Heart right ventricle (tissue), 16 donors: Measurements from ENCODE around the gene BRMS1. TPM values are rescaled to one million over a fixed set of nuclear protein-coding genes. Genes with fewer than 3 reads are reported as not detected.
"Not testable (repeated sequence)": the region's sequence is repeated elsewhere in the genome, so short reads cannot be mapped to it uniquely, and the experiment has no call there.

ENCODE experiments used
- ATAC-seq, 8 donors: fragments of 200-7000 bp; cut with Tn5 transposase; one replicate each; pipeline ENCODE4 v1.9.1; 2020; ENCODE audit warnings: mild to moderate bottlenecking in 8 of 8, moderate library complexity in 8 of 8, moderate number of reproducible peaks in 1 of 8
- DNase-seq, 2 donors: peaks; one replicate each; pipeline ENCODE4 v3.0.0-alpha.2; 2020
- H3K27ac ChIP-seq, 10 donors: fragments of 200-600 bp; sonication (generic) in 2 of 10; one replicate each; pipeline versions ENCODE4 v1.5.0 to v1.8.0; 2020 to 2022; ENCODE audit warnings: mild to moderate bottlenecking in 3 of 10
- H3K27me3 ChIP-seq, 7 donors: fragments of 200-600 bp; one replicate each; pipeline ENCODE4 v1.8.0; 2021 to 2022; ENCODE audit warnings: mild to moderate bottlenecking in 2 of 7
- H3K36me3 ChIP-seq, 9 donors: fragments of 200-600 bp; sonication (generic) in 1 of 9; one replicate each; pipeline versions ENCODE4 v1.5.0 to v1.8.0; 2020 to 2022; ENCODE audit warnings: mild to moderate bottlenecking in 2 of 9
- H3K4me1 ChIP-seq, 9 donors: fragments of 200-600 bp; sonication (generic) in 1 of 9; one replicate each; pipeline versions ENCODE4 v1.5.0 to v1.8.0; 2020 to 2022; ENCODE audit warnings: mild to moderate bottlenecking in 4 of 9
- H3K4me3 ChIP-seq, 10 donors: fragments of 200-600 bp; sonication (generic) in 2 of 10; one replicate each; pipeline versions ENCODE4 v1.5.0 to v1.8.0; 2020 to 2022; ENCODE audit warnings: mild to moderate bottlenecking in 7 of 10, moderate library complexity in 2 of 10
- H3K9me3 ChIP-seq, 11 donors: fragments of 200-600 bp in 10 of 11; sonication (generic) in 2 of 11; one replicate each; pipeline versions ENCODE4 v1.5.0 to v1.8.0; 2013 to 2022; ENCODE audit warnings: mild to moderate bottlenecking in 2 of 11, control low read depth in 1 of 11, moderate library complexity in 1 of 11
- WGBS, 2 donors: extraction: QIAGEN DNeasy Blood & Tissue Kit; methylation state at CpG; one replicate each; pipeline ENCODE4 v1.1.7; 2013; ENCODE audit warnings: inconsistent platforms in 1 of 2; 5-methylcytosine and 5-hydroxymethylcytosine counted together
- intact Hi-C, 10 donors: fragments of 100-400 bp; cut with DNase I; formaldehyde crosslinking; loops; one replicate each; pipeline versions ENCODE4 v1.11.1 to v1.14.2; 2022
- polyA plus RNA-seq, 2 donors: library from polyadenylated mRNA; stranded (reverse); fragments of 200-250 nt; gene quantifications; one replicate each; pipeline ENCODE4 v1.2.3, GENCODE V29; 2013
- total RNA-seq, 10 donors: library from RNA; stranded (reverse); fragmentation: NEBNext Ultra II Directional in 3 of 10; extraction: Animal tissue kit (Norgen Biotek cat#: 25700) in 3 of 10; gene quantifications; one replicate each; pipeline versions ENCODE4 v1.2.1 to v1.2.4, GENCODE V29; 2021 to 2023
- TF ChIP-seq, protein P1 (sequence below), 9 donors: fragments of 200-600 bp; sonication (generic) in 2 of 9; IDR thresholded peaks; one replicate each; pipeline versions ENCODE4 v1.5.0 to v1.8.0; 2021 to 2022; ENCODE audit warnings: antibody characterized with exemption in 9 of 9, mild to moderate bottlenecking in 5 of 9, moderate library complexity in 1 of 9
- donor health status: Arrhythmogenic right ventricular cardiomyopathy.
- donor health status: ischemic (EF 13 %, LVEDD 7.1; RV severe dilation, severe dysfunction).
- donor health status: healthy with polysubstance abuse.
- donor health status: DM: no; HTN: yes; CAD: no.
- donor health status: DM: no; HTN: no; CAD: no.
- donor health status: ischemic (EF 25% LVEDD 6.9; RV normal size, moderate dysfunction).
- donor health status: ischemic (EF 25% LVEDD 5.7; RV mildly dilated, moderate dysfunction).
- donor health status: healthy.
- donor health status: DM: yes; HTN: yes; CAD: no.
- donor health status: Ischemic cardiomyopathy.
- donor health status: ischemic (EF 35%, LVEDD 5.7; RV mildly dilated, moderate dysfunction).
- donor health status: nonischemic (EF 11% LVEDD 7.7; RV severe dilation, severe dysfunction).
- donor health status: DM: yes; HTN: yes; CAD: no.
- donor health status: PGD.
- donor health status: ischemic (EF 29% LVEDD 5.4; RV normal size, mild dysfunction).
- donor health status: nonischemic (EF 23%, LVEDD 6.1; RV moderate dilation, normal function).

BRMS1 gene
- total and polyA plus RNA-seq, 12 donors, result 10.6 to 73.9 (median 13.6) TPM

DNA sequence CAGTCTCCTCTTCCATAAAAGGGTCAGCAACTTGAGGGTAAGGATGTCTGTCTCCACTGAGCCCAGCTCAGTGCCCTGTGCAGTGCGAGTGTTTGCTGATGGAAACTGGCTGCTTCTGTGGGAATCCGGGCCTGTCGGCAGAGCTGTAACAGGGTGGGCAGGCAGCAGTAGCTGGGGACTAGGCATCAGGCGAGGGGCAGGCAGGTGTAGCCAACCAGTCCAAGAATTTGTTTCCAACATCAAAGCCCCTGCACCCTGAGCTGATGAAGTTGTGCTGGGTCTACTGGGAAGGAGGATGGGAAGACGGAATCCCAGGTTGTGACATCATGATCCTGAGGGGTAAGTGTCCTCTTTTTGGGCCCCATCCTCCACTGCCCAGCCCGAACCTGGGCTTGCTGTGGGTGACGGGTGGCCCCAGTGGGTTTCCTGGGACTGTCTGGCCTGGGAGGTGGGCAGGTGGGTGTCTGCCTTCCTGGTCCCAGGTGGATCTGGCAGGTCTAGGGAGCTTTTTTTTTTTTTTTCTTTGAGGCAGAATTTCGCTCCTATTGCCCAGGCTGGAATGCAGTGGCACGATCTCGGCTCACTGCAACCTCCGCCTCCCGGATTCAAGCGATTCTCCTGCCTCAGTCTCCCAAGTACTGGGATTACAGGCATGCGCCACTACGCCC, 15.6 kb upstream of the BRMS1 start:
- TF ChIP-seq, protein P1, sequence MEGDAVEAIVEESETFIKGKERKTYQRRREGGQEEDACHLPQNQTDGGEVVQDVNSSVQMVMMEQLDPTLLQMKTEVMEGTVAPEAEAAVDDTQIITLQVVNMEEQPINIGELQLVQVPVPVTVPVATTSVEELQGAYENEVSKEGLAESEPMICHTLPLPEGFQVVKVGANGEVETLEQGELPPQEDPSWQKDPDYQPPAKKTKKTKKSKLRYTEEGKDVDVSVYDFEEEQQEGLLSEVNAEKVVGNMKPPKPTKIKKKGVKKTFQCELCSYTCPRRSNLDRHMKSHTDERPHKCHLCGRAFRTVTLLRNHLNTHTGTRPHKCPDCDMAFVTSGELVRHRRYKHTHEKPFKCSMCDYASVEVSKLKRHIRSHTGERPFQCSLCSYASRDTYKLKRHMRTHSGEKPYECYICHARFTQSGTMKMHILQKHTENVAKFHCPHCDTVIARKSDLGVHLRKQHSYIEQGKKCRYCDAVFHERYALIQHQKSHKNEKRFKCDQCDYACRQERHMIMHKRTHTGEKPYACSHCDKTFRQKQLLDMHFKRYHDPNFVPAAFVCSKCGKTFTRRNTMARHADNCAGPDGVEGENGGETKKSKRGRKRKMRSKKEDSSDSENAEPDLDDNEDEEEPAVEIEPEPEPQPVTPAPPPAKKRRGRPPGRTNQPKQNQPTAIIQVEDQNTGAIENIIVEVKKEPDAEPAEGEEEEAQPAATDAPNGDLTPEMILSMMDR (IDR thresholded peaks at IDR 0.05), result no peak
- intact Hi-C loops, result no loop called here
- no peaks in the 10 kb centered on the region for H3K9me3 ChIP-seq
- 94 to 97% methylated on average over 15 of the region's 15 CpGs for WGBS, 2 donors
- peaks cover 0 to 10% (median 0%) of the 10 kb centered on the region in 9 donors for H3K36me3 ChIP-seq
- H3K4me1 ChIP-seq, result peaks cover 0 to 15% (median 4%) of the 10 kb centered on the region in 9 donors
- no peaks in the 10 kb centered on the region for H3K27me3 ChIP-seq
- H3K27ac ChIP-seq, result no peak overlapping the region
- DNase-seq (no peak), ATAC-seq (peak in 1 of 8 donors; percentile 16)
- no peak overlapping the region for H3K4me3 ChIP-seq

DNA sequence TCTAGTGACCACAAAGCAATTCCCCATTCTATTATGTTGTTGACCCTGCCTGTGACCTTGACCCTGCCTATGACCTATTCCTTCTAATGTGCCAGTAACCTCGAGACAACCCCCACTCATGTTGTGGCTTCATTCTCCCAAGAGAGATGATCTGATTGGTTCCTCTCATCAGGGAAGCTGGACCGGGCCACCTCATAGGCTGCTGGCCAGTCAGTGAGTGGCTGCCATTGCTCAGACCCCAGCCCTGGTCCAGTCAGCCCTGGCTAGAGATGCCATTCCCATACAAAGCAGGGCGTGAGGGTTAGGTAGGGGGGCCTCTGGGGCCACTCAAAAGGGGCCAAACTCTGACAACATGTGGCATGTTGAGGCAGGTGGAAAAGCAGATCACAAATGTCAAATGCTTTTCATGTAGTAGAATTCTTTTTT, 14.8 kb upstream of the BRMS1 start:
- intact Hi-C loops, result no loop called here
- WGBS, 2 donors, result 61 to 67% methylated on average over 3 of the region's 3 CpGs
- Histone ChIP-seq H3K4me1 (peaks cover 0 to 15% (median 4%) of the 10 kb centered on the region in 9 donors), H3K27me3 (no peaks in the 10 kb centered on the region), H3K27ac (no peak overlapping the region), H3K4me3 (no peak overlapping the region), H3K36me3 (peaks cover 0 to 15% (median 0%) of the 10 kb centered on the region in 9 donors), H3K9me3 (no peaks in the 10 kb centered on the region)
- ATAC-seq (no peak), DNase-seq (no peak)
- TF ChIP-seq, protein P1 (IDR thresholded peaks at IDR 0.05), result no peak

DNA sequence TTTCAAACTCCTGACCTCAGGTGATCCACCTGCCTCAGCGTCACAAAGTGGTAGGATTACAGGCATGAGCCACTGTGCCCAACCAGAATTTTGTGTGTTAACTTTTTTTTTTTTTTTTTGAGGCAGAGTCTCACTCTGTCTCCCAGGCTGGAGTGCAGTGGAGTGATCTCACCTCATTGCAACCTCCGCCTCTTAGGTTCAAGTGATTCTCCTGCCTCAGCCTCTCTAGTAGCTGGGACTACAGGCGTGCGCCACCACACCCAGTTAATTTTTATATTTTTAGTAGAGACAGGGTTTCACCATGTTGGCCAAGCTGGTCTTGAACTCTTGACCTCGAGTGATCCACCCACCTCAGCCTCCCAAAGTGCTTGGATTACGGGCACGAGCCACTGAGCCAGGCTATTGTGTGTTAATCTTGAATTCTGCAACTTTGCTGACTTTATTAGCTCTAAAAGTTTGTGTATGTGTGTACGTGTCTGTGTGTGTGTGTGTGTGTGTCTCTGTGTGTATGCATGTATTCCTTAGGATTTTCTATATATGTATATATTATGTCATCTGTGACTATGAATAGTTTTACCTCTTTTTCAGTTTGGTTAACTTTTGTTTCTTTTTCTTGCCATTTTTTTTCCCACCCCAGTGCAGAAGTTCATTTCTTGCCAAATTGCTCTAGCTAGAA, 5.8 kb upstream of the BRMS1 start:
- 87 to 94% methylated on average over 8 of the region's 8 CpGs for WGBS, 2 donors
- ATAC-seq, H3K27ac ChIP-seq, H3K4me3 ChIP-seq, intact Hi-C loops, H3K9me3 ChIP-seq, DNase-seq, H3K27me3 ChIP-seq: not testable (repeated sequence)
- Histone ChIP-seq H3K4me1 (peaks cover 11 to 26% (median 19%) of the 10 kb centered on the region in 9 donors), H3K36me3 (peaks cover 0 to 16% (median 0%) of the 10 kb centered on the region in 9 donors)

DNA sequence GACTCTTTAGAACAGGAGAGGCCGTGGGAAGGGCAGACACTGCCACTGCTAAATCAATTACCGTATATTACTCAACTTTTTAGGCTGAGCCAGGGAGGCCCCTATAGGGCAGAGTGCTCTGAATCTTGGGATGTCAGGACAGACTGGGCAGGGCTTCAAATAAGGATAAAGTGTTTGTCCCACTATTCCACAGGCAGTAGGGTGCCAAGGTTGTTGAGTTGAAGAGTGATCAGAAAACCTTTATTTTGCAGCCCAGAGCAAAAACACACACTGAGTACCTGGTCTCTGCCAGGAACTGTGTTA, 4.1 kb upstream of the BRMS1 start:
- TF ChIP-seq, protein P1 (IDR thresholded peaks at IDR 0.05), result no peak
- H3K9me3 ChIP-seq, result no peaks in the 10 kb centered on the region
- 56 to 64% methylated on average over 2 of the region's 2 CpGs for WGBS, 2 donors
- H3K36me3 ChIP-seq, result peaks cover 0 to 5% (median 0%) of the 10 kb centered on the region in 9 donors
- H3K4me1 ChIP-seq, result peaks cover 16 to 39% (median 29%) of the 10 kb centered on the region in 9 donors
- no peak overlapping the region for H3K27ac ChIP-seq
- intact Hi-C loops, result loop anchor here in 3 of 10 donors (5.0 kb wide), 2 partner anchors 37 to 38 kb away; no protein-coding TSS in a partner anchor
- ATAC-seq (no peak), DNase-seq (no peak)
- H3K4me3 ChIP-seq, result no peak overlapping the region
- peaks cover 0 to 5% (median 0%) of the 10 kb centered on the region in 7 donors for H3K27me3 ChIP-seq
